NCI-H345 (cell line): ENCODE data around the gene TNFRSF14.

Experiments used
- DNase-seq: peaks from one replicate; lab custom pipeline; 2025; lab: John Stamatoyannopoulos, UW

The TNFRSF14 gene

GRCh38 chr1:2523891-2524609, 32.1 kb upstream of the TNFRSF14 start:
- no peak for DNase-seq

GRCh38 chr1:2525572-2525919, 30.6 kb upstream of the TNFRSF14 start:
- no peak for DNase-seq

GRCh38 chr1:2525920-2526823, 30.0 kb upstream of the TNFRSF14 start, which contains the start of gene PANK4:
Gene PANK4 (minus strand): TSS chr1:2526596. CDS start chr1:2526587, 9 bp downstream.
- peak; percentile 95 for DNase-seq

- no peak for DNase-seq
Observed at GRCh38 chr1:2526824-2527555, 29.2 kb upstream of the TNFRSF14 start.

GRCh38 chr1:2527556-2527860, 28.7 kb upstream of the TNFRSF14 start:
- no peak for DNase-seq

GRCh38 chr1:2528016-2528415, 28.2 kb upstream of the TNFRSF14 start:
- DNase-seq: no peak

- no peak for DNase-seq
Observed at GRCh38 chr1:2528611-2528965, 27.6 kb upstream of the TNFRSF14 start.

GRCh38 chr1:2528966-2529783, 27.0 kb upstream of the TNFRSF14 start:
- DNase-seq: no peak

GRCh38 chr1:2529784-2530512, 26.2 kb upstream of the TNFRSF14 start, which contains the start of gene HES5:
Gene HES5 (minus strand): TSS chr1:2530263. CDS start chr1:2530164, 99 bp downstream.
- DNase-seq: peak; percentile 58

GRCh38 chr1:2530513-2531361, 25.4 kb upstream of the TNFRSF14 start:
- peak; percentile 83 for DNase-seq

GRCh38 chr1:2532485-2533160, 23.5 kb upstream of the TNFRSF14 start:
- DNase-seq: no peak

- DNase-seq: no peak
Observed at GRCh38 chr1:2533365-2533764, 22.8 kb upstream of the TNFRSF14 start.

GRCh38 chr1:2534315-2534686, 21.9 kb upstream of the TNFRSF14 start:
- DNase-seq: no peak

GRCh38 chr1:2534687-2535441, 21.3 kb upstream of the TNFRSF14 start:
- peak; percentile 82 for DNase-seq

GRCh38 chr1:2535455-2535854, 20.7 kb upstream of the TNFRSF14 start:
- no peak for DNase-seq

GRCh38 chr1:2535981-2536380, 20.2 kb upstream of the TNFRSF14 start:
- DNase-seq: no peak

GRCh38 chr1:2537784-2538115, 18.4 kb upstream of the TNFRSF14 start:
- no peak for DNase-seq

GRCh38 chr1:2538376-2538775, 17.8 kb upstream of the TNFRSF14 start:
- no peak for DNase-seq

- DNase-seq: no peak
Observed at GRCh38 chr1:2538872-2539271, 17.3 kb upstream of the TNFRSF14 start.
